Glomerular visceral epithelial cell (primary cell): ENCODE results near the gene KRT10.
"Not testable (repeated sequence)": the region's sequence is repeated elsewhere in the genome, so short reads cannot be mapped to it uniquely, and the experiment has no call there.

Source experiments
- DNase-seq: peaks from one replicate; pipeline ENCODE4 v3.0.0-alpha.2; 2016; ENCODE audit errors: extremely low spot score

Gene KRT10

GRCh38 chr17:40822132-40822812 lies at the start of gene KRT10:
KRT10 (minus strand) TSS chr17:40822614; CDS start chr17:40822585, 29 bp downstream.
- DNase-seq: no peak

- DNase-seq: no peak
These were observed 48.9 kb upstream of the KRT10 start for GRCh38 chr17:40871316-40871715.

- DNase-seq: no peak
These were observed 47.7 kb upstream of the KRT10 start for GRCh38 chr17:40870136-40870535.

GRCh38 chr17:40866838-40867237 lies 44.4 kb upstream of the KRT10 start, which contains the start of gene KRT12:
KRT12 (minus strand) TSS chr17:40867223; CDS start chr17:40867186, 37 bp downstream.
- no peak for DNase-seq

GRCh38 chr17:40864661-40865390 lies 42.4 kb upstream of the KRT10 start:
- no peak for DNase-seq

- no peak for DNase-seq
These were observed 40.7 kb upstream of the KRT10 start for GRCh38 chr17:40862985-40863733.

GRCh38 chr17:40859536-40859935 lies 37.1 kb upstream of the KRT10 start:
- no peak for DNase-seq

GRCh38 chr17:40858667-40859066 lies 36.3 kb upstream of the KRT10 start:
- DNase-seq: not testable (repeated sequence)

GRCh38 chr17:40857535-40857934 lies 35.1 kb upstream of the KRT10 start:
- no peak for DNase-seq

- DNase-seq: peak; percentile 58
These were observed 31.9 kb upstream of the KRT10 start for GRCh38 chr17:40854175-40854814.

- no peak for DNase-seq
These were observed 29.9 kb upstream of the KRT10 start for GRCh38 chr17:40852364-40852763.

- DNase-seq: no peak
These were observed 28.0 kb upstream of the KRT10 start for GRCh38 chr17:40850293-40850972.

GRCh38 chr17:40849723-40850122 lies 27.3 kb upstream of the KRT10 start:
- no peak for DNase-seq

- no peak for DNase-seq
These were observed 26.3 kb upstream of the KRT10 start for GRCh38 chr17:40848583-40849235.

- DNase-seq: no peak
These were observed 24.2 kb upstream of the KRT10 start for GRCh38 chr17:40846515-40847144.

GRCh38 chr17:40844671-40845107 lies 22.3 kb upstream of the KRT10 start:
- no peak for DNase-seq

- DNase-seq: no peak
These were observed 20.8 kb upstream of the KRT10 start for GRCh38 chr17:40843242-40843641.

GRCh38 chr17:40841246-40841645 lies 18.8 kb upstream of the KRT10 start:
- DNase-seq: no peak

GRCh38 chr17:40839194-40839593 lies 16.8 kb upstream of the KRT10 start:
- no peak for DNase-seq

GRCh38 chr17:40836020-40836419 lies 13.6 kb upstream of the KRT10 start:
- DNase-seq: no peak
